ENCODE data around the gene ADAM8. TPM values are rescaled to one million over a fixed set of nuclear protein-coding genes. Genes with fewer than 3 reads are reported as not detected.

ADAM8 gene
- total and polyA plus RNA-seq, 10 of the 15 experiments (the other 5 are each of a cell fraction or from before 2014, with no cell fraction given): 0.37 to 92.7 (median 21.7) TPM

DNA sequence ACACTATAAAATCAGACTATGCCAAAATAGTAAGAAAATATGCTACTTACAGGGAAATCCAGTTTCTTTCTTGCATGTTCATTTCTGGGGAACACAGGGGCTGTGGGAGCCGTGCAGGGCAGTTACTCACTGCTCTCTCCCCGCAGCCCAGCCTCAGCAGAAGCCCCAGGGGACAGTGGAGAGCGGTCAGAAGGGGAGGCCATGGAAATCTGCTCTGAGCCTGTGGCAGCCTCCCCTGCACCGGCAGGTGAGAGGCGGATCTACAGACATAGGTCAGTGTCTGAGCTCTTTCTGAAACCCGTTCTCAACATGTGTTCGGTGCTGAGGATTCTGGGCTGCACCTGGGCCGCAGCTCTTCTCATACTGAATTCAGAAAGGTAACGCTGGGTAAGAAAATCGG lies 34.9 kb upstream of the ADAM8 start:
- peaks cover 22% of the 10 kb centered on the region for H3K79me2 ChIP-seq (ENCODE audit: control insufficient read depth, insufficient read depth, low read length)
- peaks cover 0 to 4% of the 10 kb centered on the region in 2 experiments; a peak in 3 of 4 replicates for H3K36me3 ChIP-seq (ENCODE audit: control insufficient read depth in 2 of 2, insufficient read depth in 2 of 2, low read length in 1 of 2)
- ATAC-seq: no peak
- H3K4me1 ChIP-seq (ENCODE audit: control insufficient read depth, insufficient read depth, low read length): peaks cover 10% of the 10 kb centered on the region
- H2AFZ ChIP-seq (ENCODE audit: control insufficient read depth, low read depth, low read length): no peak overlapping the region
- H4K20me1 ChIP-seq (ENCODE audit: control insufficient read depth, insufficient read depth): no peaks in the 10 kb centered on the region
- H3K27ac ChIP-seq (ENCODE audit: control insufficient read depth, insufficient read depth): no peak overlapping the region
- H3K27me3 ChIP-seq (replicated peaks in 1 of 2; ENCODE audit: control insufficient read depth in 2 of 2, insufficient read depth in 2 of 2, low read length in 1 of 2): no peaks in the 10 kb centered on the region
- ChIA-PET POLR2A (no interaction called here), SMC1A (ENCODE audit: uncharacterized antibody, unreplicated experiment) (no interaction called here), RAD21 (ENCODE audit: unreplicated experiment) (no interaction called here), CTCF (interaction anchor here (1.5 kb wide), 1 partner anchor 9 kb away, joined by 3 read pairs; no protein-coding TSS in a partner anchor)
- WGBS (ENCODE audit: insufficient coverage, insufficient replicate concordance, low lambda C conversion rate, missing lambda C conversion rate): 94% methylated on average over 10 of the region's 10 CpGs
- no peak overlapping the region for H3K4me2 ChIP-seq (ENCODE audit: control insufficient read depth, insufficient read depth)
- H3K9ac ChIP-seq (ENCODE audit: control insufficient read depth, insufficient read depth, low read length): no peak overlapping the region
- no peaks in the 10 kb centered on the region for H3K9me3 ChIP-seq (replicated peaks; ENCODE audit: control insufficient read depth, insufficient read depth, low read length)
- TF ChIP-seq, protein P1, sequence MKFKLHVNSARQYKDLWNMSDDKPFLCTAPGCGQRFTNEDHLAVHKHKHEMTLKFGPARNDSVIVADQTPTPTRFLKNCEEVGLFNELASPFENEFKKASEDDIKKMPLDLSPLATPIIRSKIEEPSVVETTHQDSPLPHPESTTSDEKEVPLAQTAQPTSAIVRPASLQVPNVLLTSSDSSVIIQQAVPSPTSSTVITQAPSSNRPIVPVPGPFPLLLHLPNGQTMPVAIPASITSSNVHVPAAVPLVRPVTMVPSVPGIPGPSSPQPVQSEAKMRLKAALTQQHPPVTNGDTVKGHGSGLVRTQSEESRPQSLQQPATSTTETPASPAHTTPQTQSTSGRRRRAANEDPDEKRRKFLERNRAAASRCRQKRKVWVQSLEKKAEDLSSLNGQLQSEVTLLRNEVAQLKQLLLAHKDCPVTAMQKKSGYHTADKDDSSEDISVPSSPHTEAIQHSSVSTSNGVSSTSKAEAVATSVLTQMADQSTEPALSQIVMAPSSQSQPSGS (IDR thresholded peaks at IDR 0.05; ENCODE audit: low read length): no peak
- TF ChIP-seq PAX5 (IDR thresholded peaks at IDR 0.05; ENCODE audit: borderline replicate concordance, low read depth, low read length): no peak
- TF ChIP-seq RAD51 (IDR thresholded peaks at IDR 0.05): no peak
- no peak for TF ChIP-seq RAD21 (IDR thresholded peaks at IDR 0.05; ENCODE audit: insufficient read depth, low read depth, low read length)
- no peak for TF ChIP-seq TAF1 (IDR thresholded peaks at IDR 0.05; ENCODE audit: borderline replicate concordance, low read depth, low read length)
- no peak for TF ChIP-seq ZNF622 (IDR thresholded peaks at IDR 0.05)
- TF ChIP-seq ZSCAN29 (IDR thresholded peaks at IDR 0.05): no peak
- no peak for TF ChIP-seq YY1 (IDR thresholded peaks at IDR 0.05; ENCODE audit: low read depth, low read length)
- no peak for TF ChIP-seq MEF2B (IDR thresholded peaks at IDR 0.05; ENCODE audit: partially characterized antibody, poor library complexity, severe bottlenecking)
- no peak for TF ChIP-seq WRNIP1 (IDR thresholded peaks at IDR 0.05; ENCODE audit: borderline replicate concordance, low read depth, low read length)
- no peak for TF ChIP-seq RFX5 (IDR thresholded peaks at IDR 0.05; ENCODE audit: low read depth, low read length)
- TF ChIP-seq CBFB (IDR thresholded peaks at IDR 0.05; ENCODE audit: low read depth): no peak
- no peak for TF ChIP-seq SMC3 (IDR thresholded peaks at IDR 0.05; ENCODE audit: borderline replicate concordance, low read length)
- TF ChIP-seq NBN (IDR thresholded peaks at IDR 0.05): no peak
- TF ChIP-seq RUNX3 (IDR thresholded peaks at IDR 0.05; ENCODE audit: low read length): no peak
- no peak for TF ChIP-seq GATAD2B (conservative IDR thresholded peaks at IDR 0.05; ENCODE audit: low read depth)
- no peak for TF ChIP-seq HDAC2 (IDR thresholded peaks at IDR 0.05)
- TF ChIP-seq NFYA (IDR thresholded peaks at IDR 0.05; ENCODE audit: borderline replicate concordance, low read depth, low read length): no peak
- TF ChIP-seq SMAD5 (IDR thresholded peaks at IDR 0.05; ENCODE audit: low read depth): no peak
- in situ Hi-C loops (cut with MboI): no loop called here
- BruUV-seq (replicated peaks): no TSS peak
- FAIRE-seq: no peak
- intact Hi-C loops (cut with micrococcal nuclease; ENCODE audit: unreplicated experiment): no loop called here
- H3K4me3 ChIP-seq: no peak overlapping the region
- no peak for DNase-seq (ENCODE audit: low read depth, low spot score)
